GM19035 (cell line): ENCODE data around the gene ARHGEF12.

ENCODE experiments used
- ATAC-seq: cut with Tn5 transposase; IDR thresholded peaks from one replicate; pipeline ENCODE4 v1.9.1; 2021; ENCODE audit not compliant: unreplicated experiment

Gene ARHGEF12

GRCh38 chr11:120383518-120384155 is 47.4 kb downstream of the ARHGEF12 start:
- no peak for ATAC-seq

GRCh38 chr11:120384476-120384875 is 48.3 kb downstream of the ARHGEF12 start:
- ATAC-seq, result no peak

- no peak for ATAC-seq
Observed at GRCh38 chr11:120385110-120385509, 48.9 kb downstream of the ARHGEF12 start.

GRCh38 chr11:120385655-120386054 is 49.4 kb downstream of the ARHGEF12 start:
- no peak for ATAC-seq

- no peak for ATAC-seq
Observed at GRCh38 chr11:120386318-120386717, 50.1 kb downstream of the ARHGEF12 start.

- no peak for ATAC-seq
Observed at GRCh38 chr11:120386774-120387371, 50.7 kb downstream of the ARHGEF12 start.

GRCh38 chr11:120388261-120388660 is 52.0 kb downstream of the ARHGEF12 start:
- no peak for ATAC-seq

- no peak for ATAC-seq
Observed at GRCh38 chr11:120389693-120390584, 53.7 kb downstream of the ARHGEF12 start.

- ATAC-seq, result no peak
Observed at GRCh38 chr11:120390585-120390922, 54.3 kb downstream of the ARHGEF12 start.

GRCh38 chr11:120391292-120391691 is 55.1 kb downstream of the ARHGEF12 start:
- ATAC-seq, result no peak

- no peak for ATAC-seq
Observed at GRCh38 chr11:120391854-120392253, 55.6 kb downstream of the ARHGEF12 start.

- no peak for ATAC-seq
Observed at GRCh38 chr11:120392314-120392713, 56.1 kb downstream of the ARHGEF12 start.

- ATAC-seq, result no peak
Observed at GRCh38 chr11:120392793-120393192, 56.6 kb downstream of the ARHGEF12 start.

GRCh38 chr11:120394119-120394518 is 57.9 kb downstream of the ARHGEF12 start:
- ATAC-seq, result no peak

- ATAC-seq, result no peak
Observed at GRCh38 chr11:120395778-120396177, 59.6 kb downstream of the ARHGEF12 start.

- ATAC-seq, result no peak
Observed at GRCh38 chr11:120398132-120398531, 61.9 kb downstream of the ARHGEF12 start.

GRCh38 chr11:120399307-120399706 is 63.1 kb downstream of the ARHGEF12 start:
- ATAC-seq, result no peak

- no peak for ATAC-seq
Observed at GRCh38 chr11:120400564-120401364, 64.6 kb downstream of the ARHGEF12 start.

- no peak for ATAC-seq
Observed at GRCh38 chr11:120401506-120401905, 65.3 kb downstream of the ARHGEF12 start.

- ATAC-seq, result no peak
Observed at GRCh38 chr11:120403966-120404365, 67.8 kb downstream of the ARHGEF12 start.

- no peak for ATAC-seq
Observed at GRCh38 chr11:120404495-120404894, 68.3 kb downstream of the ARHGEF12 start.
